SK-N-SH (cell line): ENCODE data around the gene CLASP2. TPM values are rescaled to one million over a fixed set of nuclear protein-coding genes. Genes with fewer than 3 reads are reported as not detected.
"Not testable (repeated sequence)": the region's sequence is repeated elsewhere in the genome, so short reads cannot be mapped to it uniquely, and the experiment has no call there.

ENCODE experiments used
- CTCF ChIA-PET: fragments of 300-600, 350-600 bp; formaldehyde crosslinking; extraction: SDS; loops from one replicate; lab custom pipeline; 2021; lab: Yijun Ruan, JAX
- POLR2A ChIA-PET: fragments of 350-600 bp; sonication (Branson Sonifier 250); formaldehyde crosslinking; extraction: SDS; loops from one replicate; lab custom pipeline; 2020; ENCODE audit warnings: antibody characterized with exemption, inconsistent platforms; lab: Yijun Ruan, JAX
- DNase-seq: peaks from one replicate; pipeline ENCODE4 v3.0.0; 2012
- H2AFZ ChIP-seq: fragments of 200-600 bp; sonication (generic); 2 replicates; pipeline ENCODE4 v1.8.1; 2016; ENCODE audit warnings: antibody characterized with exemption, mild to moderate bottlenecking, low read depth
- H3F3A ChIP-seq: fragments of 200-600 bp; sonication (generic); replicated peaks from 2 replicates; pipeline ENCODE3; 2016; ENCODE audit warnings: antibody characterized with exemption, mild to moderate bottlenecking; ENCODE audit not compliant: insufficient read depth
- H3K27ac ChIP-seq, 2 experiments: fragments of 200-500 bp in 1 of 2; fragments of 200-600 bp in 1 of 2; sonication (Bioruptor generic) in 1 of 2; sonication (generic), shearing (Covaris generic) in 1 of 2; 2 replicates each; pipeline versions ENCODE4 v1.5.1 to v1.6.1; 2014 to 2016; ENCODE audit warnings: low read depth in 2 of 2, inconsistent platforms in 1 of 2, low read length in 1 of 2, mild to moderate bottlenecking in 1 of 2, mixed read lengths in 1 of 2
- H3K27me3 ChIP-seq: fragments of 200-600 bp; sonication (generic), shearing (Covaris generic); 2 replicates; pipeline ENCODE4 v1.6.1; 2016; ENCODE audit warnings: mixed run types; ENCODE audit not compliant: insufficient read depth
- H3K36me3 ChIP-seq, 2 experiments: fragments of 200-500 bp in 1 of 2; fragments of 200-600 bp in 1 of 2; sonication (Bioruptor generic) in 1 of 2; sonication (generic) in 1 of 2; replicated peaks in 1 of 2; 2 replicates each; pipeline versions ENCODE3 to v1.5.1; 2014 to 2016; ENCODE audit warnings: low read length in 1 of 2, mild to moderate bottlenecking in 1 of 2; ENCODE audit not compliant: insufficient read depth in 2 of 2, control insufficient read depth in 1 of 2
- H3K4me1 ChIP-seq, 2 experiments: fragments of 200-500 bp in 1 of 2; fragments of 200-600 bp in 1 of 2; sonication (Bioruptor generic) in 1 of 2; sonication (generic), shearing (Covaris generic) in 1 of 2; 2 replicates each; pipeline versions ENCODE4 v1.5.1 to v1.6.1; 2014 to 2016; ENCODE audit warnings: low read depth in 1 of 2, low read length in 1 of 2, mixed run types in 1 of 2; ENCODE audit not compliant: insufficient read depth in 2 of 2, control insufficient read depth in 1 of 2
- H3K4me2 ChIP-seq: fragments of 200-600 bp; sonication (generic), shearing (Covaris generic); 2 replicates; pipeline ENCODE4 v1.6.1; 2017; ENCODE audit warnings: mixed run types
- H3K4me3 ChIP-seq, 2 experiments: fragments of 200-500 bp in 1 of 2; fragments of 200-600 bp in 1 of 2; sonication (Bioruptor generic) in 1 of 2; sonication (generic), shearing (Covaris generic) in 1 of 2; 2 replicates each; pipeline versions ENCODE4 v1.5.1 to v1.8.1; 2014 to 2016; ENCODE audit warnings: low read depth in 2 of 2, inconsistent platforms in 1 of 2, low read length in 1 of 2, mild to moderate bottlenecking in 1 of 2, mixed read lengths in 1 of 2, moderate library complexity in 1 of 2
- H3K79me2 ChIP-seq: fragments of 200-600 bp; sonication (generic); 2 replicates; pipeline ENCODE4 v1.8.1; 2017; ENCODE audit warnings: mild to moderate bottlenecking; ENCODE audit not compliant: insufficient read depth
- H3K9ac ChIP-seq: fragments of 200-600 bp; sonication (generic); 2 replicates; pipeline ENCODE4 v1.6.1; 2017; ENCODE audit warnings: mixed run types
- H3K9me2 ChIP-seq: fragments of 200-600 bp; sonication (generic); 2 replicates; pipeline ENCODE4 v1.6.1; 2017; ENCODE audit warnings: mixed run types
- H3K9me3 ChIP-seq: fragments of 200-600 bp; sonication (generic); 2 replicates; pipeline ENCODE4 v1.6.1; 2017; ENCODE audit warnings: mixed run types, mild to moderate bottlenecking, moderate library complexity
- H4K20me1 ChIP-seq: fragments of 200-600 bp; sonication (generic); 2 replicates; pipeline ENCODE4 v1.6.1; 2017; ENCODE audit warnings: mild to moderate bottlenecking, mixed run types; ENCODE audit not compliant: insufficient read depth
- CHD2 ChIP-seq: fragments of 150-350 bp; IDR thresholded peaks from 2 replicates; pipeline ENCODE4 v1.6.1; 2018; ENCODE audit warnings: low read length; ENCODE audit not compliant: partially characterized antibody
- IRF3 ChIP-seq: fragments of 150-350 bp; IDR thresholded peaks from 2 replicates; pipeline ENCODE4 v1.6.1; 2016; ENCODE audit warnings: mild to moderate bottlenecking, low read depth, low read length
- WGBS: methylation state at CpG from one replicate; pipeline ENCODE4 v1.1.6; 2017; ENCODE audit warnings: low lambda C conversion rate; 5-methylcytosine and 5-hydroxymethylcytosine counted together
- polyA plus RNA-seq, 3 experiments: library from polyadenylated mRNA; depleted of rRNA; stranded (reverse); fragments of >200 nt; gene quantifications; 2 replicates each; pipeline ENCODE4 v1.2.3, GENCODE V29; 2012
- small RNA-seq, 7 experiments: library from RNA; depleted of rRNA; stranded (forward); fragments of <200 nt; gene quantifications; one replicate each; pipeline ENCODE3, GENCODE V24; 2012

The CLASP2 gene
- polyA plus RNA-seq, 1 of the 3 experiments (the other 2 are of a cell fraction): 13.2 TPM

GRCh38 chr3:33447958-33448357 is 270.1 kb downstream of the CLASP2 start:
- Histone ChIP-seq H3K27ac (no peak overlapping the region), H2AFZ (no peak overlapping the region), H3K4me3 (no peak overlapping the region), H3K4me1 (no peaks in the 10 kb centered on the region), H3K4me2 (no peak overlapping the region), H3K9me2 (no peaks in the 10 kb centered on the region), H3K36me3 (no peaks in the 10 kb centered on the region), H3K9me3 (no peaks in the 10 kb centered on the region), H3K9ac (no peak overlapping the region), H3F3A (no peaks in the 10 kb centered on the region), H4K20me1 (no peaks in the 10 kb centered on the region), H3K79me2 (no peaks in the 10 kb centered on the region), H3K27me3 (no peaks in the 10 kb centered on the region)
- no peak for DNase-seq
- TF ChIP-seq IRF3 (no peak), CHD2 (no peak)
- ChIA-PET CTCF (no interaction called here), POLR2A (no interaction called here)
- WGBS: 86% methylated on average over 14 of the region's 15 CpGs

- H3K4me2 ChIP-seq, H3K4me3 ChIP-seq, H3K36me3 ChIP-seq, H4K20me1 ChIP-seq, CTCF ChIA-PET, H3K79me2 ChIP-seq, H3K9me3 ChIP-seq, H3K9ac ChIP-seq, H3F3A ChIP-seq, DNase-seq, H3K9me2 ChIP-seq, H2AFZ ChIP-seq, H3K4me1 ChIP-seq, POLR2A ChIA-PET, H3K27ac ChIP-seq, H3K27me3 ChIP-seq: not testable (repeated sequence)
- 80% methylated on average over 7 of the region's 7 CpGs for WGBS
Observed at GRCh38 chr3:33447256-33447625, 270.8 kb downstream of the CLASP2 start.

Small RNA genes lying within 50 kb of the gene (small RNA-seq; reads per million reads assigned to genes)
- 0 reads per million in 7 experiments for gene COX6CP10
- gene RNA5SP128: 0 reads per million in 7 experiments

Other genes starting within 250 kb of the CLASP2 start
- 49.1 and 60.4 TPM in 2 replicates for gene PDCD6IP, start 80.4 kb upstream of the CLASP2 start, polyA plus RNA-seq (2012; rRNA removed)